Measurements from ENCODE around the gene COQ5. TPM values are rescaled to one million over a fixed set of nuclear protein-coding genes. Genes with fewer than 3 reads are reported as not detected.

Gene COQ5
- total RNA-seq, 4 donors from 2014 or later: 14.9 to 18.7 (median 18.0) TPM

DNA sequence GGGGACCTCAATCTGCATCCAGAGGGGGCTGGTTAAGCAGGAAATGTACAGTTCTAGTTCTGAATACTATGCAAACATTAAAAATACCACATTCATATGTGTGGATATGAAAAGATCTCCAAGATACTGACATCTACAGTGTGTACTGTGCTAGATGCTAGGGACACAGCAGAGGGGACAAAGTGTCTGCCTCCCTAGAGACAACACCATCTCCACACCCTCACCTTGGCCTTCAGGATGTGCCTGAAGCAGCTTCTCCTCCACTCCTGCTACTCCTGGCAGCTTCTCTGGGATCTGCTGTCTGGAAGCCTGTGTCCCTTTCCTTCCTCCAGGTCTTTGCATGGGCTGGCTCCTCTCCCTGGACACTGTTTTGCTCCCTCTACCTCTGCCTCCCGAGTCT, 48.7 kb downstream of the COQ5 start:
- DNase-seq (ENCODE audit: low spot score in 2 of 2): no peak
- H3K4me1 ChIP-seq: no peaks in the 10 kb centered on the region
- no peak overlapping the region for H3K4me3 ChIP-seq
- no peak overlapping the region for H3K27ac ChIP-seq
- WGBS: 86% methylated on average over 1 of the region's 1 CpG
- H3K27me3 ChIP-seq: no peaks in the 10 kb centered on the region
- TF ChIP-seq POLR2AphosphoS5 (IDR thresholded peaks at IDR 0.05): no peak
- TF ChIP-seq CTCF (IDR thresholded peaks at IDR 0.05): no peak
- no peak for TF ChIP-seq POLR2A (IDR thresholded peaks at IDR 0.05)
- TF ChIP-seq EP300 (IDR thresholded peaks at IDR 0.05): no peak
- no peaks in the 10 kb centered on the region for H3K9me3 ChIP-seq
- peaks cover 6% of the 10 kb centered on the region for H3K36me3 ChIP-seq

- Histone ChIP-seq H3K4me3 (no peak overlapping the region), H3K9me3 (no peaks in the 10 kb centered on the region), H3K27me3 (no peaks in the 10 kb centered on the region), H3K4me1 (peaks cover 7% of the 10 kb centered on the region), H3K36me3 (peaks cover 6% of the 10 kb centered on the region), H3K27ac (no peak overlapping the region)
- TF ChIP-seq EP300 (IDR thresholded peaks at IDR 0.05) (no peak), POLR2A (IDR thresholded peaks at IDR 0.05) (no peak), POLR2AphosphoS5 (IDR thresholded peaks at IDR 0.05) (no peak), CTCF (IDR thresholded peaks at IDR 0.05) (no peak)
- no peak for DNase-seq (ENCODE audit: low spot score in 2 of 2)
- WGBS: 92% methylated on average over 1 of the region's 1 CpG
Measured at GRCh38 chr12:120479458-120479857, 49.5 kb downstream of the COQ5 start.

- Histone ChIP-seq H3K36me3 (no peaks in the 10 kb centered on the region), H3K27ac (no peak overlapping the region), H3K4me3 (no peak overlapping the region), H3K9me3 (no peaks in the 10 kb centered on the region), H3K27me3 (no peaks in the 10 kb centered on the region), H3K4me1 (peaks cover 28% of the 10 kb centered on the region)
- no peak for TF ChIP-seq POLR2A (IDR thresholded peaks at IDR 0.05)
- no peak for TF ChIP-seq CTCF (IDR thresholded peaks at IDR 0.05)
- TF ChIP-seq EP300 (IDR thresholded peaks at IDR 0.05): no peak
- no peak for TF ChIP-seq POLR2AphosphoS5 (IDR thresholded peaks at IDR 0.05)
- no peak for DNase-seq (ENCODE audit: low spot score in 2 of 2)
- WGBS: 90% methylated on average over 1 of the region's 1 CpG
Measured at GRCh38 chr12:120475643-120476042, 53.3 kb downstream of the COQ5 start.

GRCh38 chr12:120474616-120474960, 54.4 kb downstream of the COQ5 start:
- Histone ChIP-seq H3K27me3 (no peaks in the 10 kb centered on the region), H3K4me1 (peaks cover 38% of the 10 kb centered on the region), H3K4me3 (no peak overlapping the region), H3K36me3 (no peaks in the 10 kb centered on the region), H3K9me3 (no peaks in the 10 kb centered on the region), H3K27ac (peak overlapping the region; percentile 72)
- DNase-seq (ENCODE audit: low spot score in 2 of 2): no peak
- 2% methylated on average over 2 of the region's 2 CpGs for WGBS
- TF ChIP-seq POLR2A (IDR thresholded peaks at IDR 0.05) (no peak), CTCF (IDR thresholded peaks at IDR 0.05) (no peak), EP300 (IDR thresholded peaks at IDR 0.05) (no peak), POLR2AphosphoS5 (IDR thresholded peaks at IDR 0.05) (no peak)

DNA sequence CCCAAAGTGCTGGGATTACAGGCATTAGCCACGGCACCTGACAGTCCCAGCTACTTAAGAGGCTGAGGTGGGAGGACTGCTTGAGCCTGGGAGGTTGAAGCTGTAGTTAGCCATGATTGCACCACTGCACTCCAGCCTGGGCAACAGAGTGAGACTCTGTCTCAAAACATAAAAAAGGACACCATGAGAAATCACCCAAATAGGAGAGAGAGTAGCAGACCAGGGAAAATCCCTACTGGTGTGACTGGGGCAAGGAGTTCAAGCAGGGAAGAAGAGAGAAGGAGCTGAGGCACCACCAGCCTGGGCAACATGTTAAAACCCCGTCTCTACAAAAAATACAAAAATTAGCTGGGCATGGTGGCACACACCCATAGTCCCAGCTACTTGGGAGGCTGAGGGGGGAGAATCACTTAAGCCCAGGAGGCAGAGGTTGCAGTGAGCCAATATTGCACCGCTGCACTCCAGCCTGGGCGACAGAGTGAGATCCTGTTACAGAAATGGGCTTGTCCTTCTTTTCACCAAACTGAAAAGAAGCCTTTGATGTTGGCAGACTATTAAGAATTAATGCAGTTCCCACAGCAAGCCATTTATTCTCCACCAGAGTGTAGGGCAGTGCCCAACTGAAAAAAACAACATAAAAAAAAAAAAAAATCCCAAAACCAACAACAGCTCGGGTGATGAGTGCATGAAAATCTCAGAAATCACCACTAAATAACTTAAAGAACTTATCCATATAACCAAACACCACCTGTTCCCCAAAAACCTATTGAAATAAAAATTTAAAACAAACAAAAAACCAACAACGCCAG, 54.9 kb downstream of the COQ5 start:
- no peak overlapping the region for H3K4me3 ChIP-seq
- peak overlapping the region; percentile 72 for H3K27ac ChIP-seq
- no peaks in the 10 kb centered on the region for H3K36me3 ChIP-seq
- no peaks in the 10 kb centered on the region for H3K27me3 ChIP-seq
- no peak for DNase-seq (ENCODE audit: low spot score in 2 of 2)
- H3K4me1 ChIP-seq: peaks cover 38% of the 10 kb centered on the region
- TF ChIP-seq EP300 (IDR thresholded peaks at IDR 0.05): no peak
- no peak for TF ChIP-seq POLR2A (IDR thresholded peaks at IDR 0.05)
- TF ChIP-seq POLR2AphosphoS5 (IDR thresholded peaks at IDR 0.05): no peak
- TF ChIP-seq CTCF (IDR thresholded peaks at IDR 0.05): no peak
- no peaks in the 10 kb centered on the region for H3K9me3 ChIP-seq
- WGBS: 61% methylated on average over 6 of the region's 6 CpGs

Measured in suprapubic skin (tissue), 4 donors.